ENCODE measurements around the gene SYTL1.
A peak's percentile ranks its signal among the peaks of the same experiment; 100 is the strongest.

The SYTL1 gene

GRCh38 chr1:27318136-27318535 lies 23.7 kb upstream of the SYTL1 start:
- no peak for TF ChIP-seq CTCF (conservative IDR thresholded peaks at IDR 0.05; ENCODE audit: control insufficient read depth, insufficient read depth, low read depth, low read length)
- no peak for DNase-seq (ENCODE audit: low read depth)
- no peak overlapping the region for H3K4me3 ChIP-seq (ENCODE audit: control insufficient read depth, low read depth, low read length)

GRCh38 chr1:27318596-27318995 lies 23.2 kb upstream of the SYTL1 start:
- TF ChIP-seq CTCF (conservative IDR thresholded peaks at IDR 0.05; ENCODE audit: control insufficient read depth, insufficient read depth, low read depth, low read length), result no peak
- H3K4me3 ChIP-seq (ENCODE audit: control insufficient read depth, low read depth, low read length), result no peak overlapping the region
- DNase-seq (ENCODE audit: low read depth), result peak; percentile 64

- peak within 1 kb of the TSS; percentile 99 for H3K4me3 ChIP-seq (ENCODE audit: control insufficient read depth, low read depth, low read length)
- no peak for TF ChIP-seq CTCF (conservative IDR thresholded peaks at IDR 0.05; ENCODE audit: control insufficient read depth, insufficient read depth, low read depth, low read length)
- peak; percentile 95 for DNase-seq (ENCODE audit: low read depth)
Observed at GRCh38 chr1:27321813-27322568, 19.8 kb upstream of the SYTL1 start, which contains the start of gene TMEM222. Gene TMEM222, plus strand, starts transcription at chr1:27322163. Its CDS starts 35 bp downstream, at chr1:27322198.

GRCh38 chr1:27322569-27323240 lies 19.1 kb upstream of the SYTL1 start:
- peak overlapping the region; percentile 99 for H3K4me3 ChIP-seq (ENCODE audit: control insufficient read depth, low read depth, low read length)
- no peak for DNase-seq (ENCODE audit: low read depth)
- TF ChIP-seq CTCF (conservative IDR thresholded peaks at IDR 0.05; ENCODE audit: control insufficient read depth, insufficient read depth, low read depth, low read length), result no peak

GRCh38 chr1:27325286-27325685 lies 16.5 kb upstream of the SYTL1 start:
- TF ChIP-seq CTCF (conservative IDR thresholded peaks at IDR 0.05; ENCODE audit: control insufficient read depth, insufficient read depth, low read depth, low read length), result no peak
- DNase-seq (ENCODE audit: low read depth), result no peak
- H3K4me3 ChIP-seq (ENCODE audit: control insufficient read depth, low read depth, low read length), result no peak overlapping the region

GRCh38 chr1:27327964-27328363 lies 13.9 kb upstream of the SYTL1 start:
- no peak overlapping the region for H3K4me3 ChIP-seq (ENCODE audit: control insufficient read depth, low read depth, low read length)
- no peak for DNase-seq (ENCODE audit: low read depth)
- no peak for TF ChIP-seq CTCF (conservative IDR thresholded peaks at IDR 0.05; ENCODE audit: control insufficient read depth, insufficient read depth, low read depth, low read length)

Data from fibroblast of mammary gland (primary cell).